ENCODE measurements around the gene SRBD1.

Gene SRBD1

DNA sequence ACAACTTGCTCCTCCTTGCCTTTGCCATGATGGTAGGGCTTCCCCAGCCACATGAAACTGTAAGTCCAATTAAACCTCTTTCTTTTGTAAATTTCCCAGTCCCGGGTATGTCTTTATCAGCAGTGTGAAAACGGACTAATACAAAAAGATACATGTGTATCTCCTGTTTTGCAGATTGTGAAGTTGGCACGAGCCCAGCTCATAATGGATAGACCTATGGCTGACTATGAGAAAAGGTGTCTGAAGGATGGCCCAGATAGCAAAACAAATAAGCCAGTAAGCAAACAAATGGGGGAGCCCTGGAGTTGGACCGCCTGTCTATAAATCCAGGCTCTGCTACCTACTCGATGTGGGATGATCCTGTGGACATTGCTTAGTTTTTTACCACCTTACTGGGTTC, 24.9 kb upstream of the SRBD1 start:
- no peak for DNase-seq (ENCODE audit: low read depth)

DNA sequence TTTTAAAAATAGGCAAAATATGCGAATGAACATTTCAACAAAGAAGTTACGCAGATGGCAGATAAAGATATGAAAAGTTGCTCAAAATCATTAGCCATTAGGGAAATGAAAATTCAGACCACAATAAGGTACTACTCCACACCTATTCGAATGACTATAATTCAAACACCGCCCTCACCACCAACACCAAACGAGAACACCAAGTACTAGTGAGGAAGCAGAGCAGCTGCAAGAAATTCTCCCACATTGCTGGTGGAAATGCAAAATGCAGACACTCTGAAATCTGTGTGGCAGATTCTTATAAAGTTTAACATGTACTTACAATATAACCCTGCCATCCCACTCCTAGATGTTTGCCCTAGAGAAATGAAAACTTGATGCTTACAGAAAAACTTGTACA, 23.2 kb upstream of the SRBD1 start:
- no peak for DNase-seq (ENCODE audit: low read depth)

DNA sequence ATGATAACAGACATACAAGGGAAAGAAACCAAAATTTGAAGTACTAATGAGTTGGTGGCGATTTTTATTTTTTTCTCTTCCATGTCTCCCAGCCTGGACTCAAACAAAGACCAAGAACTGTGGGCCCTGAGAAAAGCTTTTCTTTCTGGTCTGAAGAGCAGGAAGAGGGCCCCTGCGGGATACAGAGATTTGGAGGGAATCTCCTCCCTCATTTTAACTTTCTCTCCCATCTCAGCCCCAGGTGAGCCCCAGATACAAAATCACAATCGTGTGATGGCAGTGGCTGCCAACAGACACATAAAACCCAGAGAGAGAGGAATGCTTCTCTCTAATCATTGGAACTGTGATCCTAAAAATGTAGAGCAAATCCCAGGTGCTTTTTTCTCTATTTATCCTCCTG, 20.9 kb upstream of the SRBD1 start:
- DNase-seq (ENCODE audit: low read depth) = no peak

DNA sequence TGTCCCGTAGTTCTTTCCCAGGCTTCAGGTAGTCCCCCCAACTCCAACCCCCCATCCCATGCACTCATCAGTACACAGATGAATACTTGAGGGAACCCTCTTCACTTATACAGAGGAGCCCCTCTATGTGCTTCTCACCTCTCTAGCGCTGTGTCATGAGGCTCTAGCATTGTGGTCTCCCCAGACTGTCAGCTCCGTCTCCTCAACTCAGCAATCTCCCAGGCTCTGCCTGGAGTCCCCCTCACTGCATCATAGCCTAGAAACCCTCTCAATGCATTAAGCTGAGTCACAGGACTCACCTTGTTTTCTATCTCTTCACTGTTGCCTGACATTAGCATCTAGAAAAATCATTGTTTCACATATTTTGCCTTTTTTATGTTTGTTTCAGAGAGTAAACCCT, 20.3 kb upstream of the SRBD1 start:
- DNase-seq (ENCODE audit: low read depth) = no peak

DNA sequence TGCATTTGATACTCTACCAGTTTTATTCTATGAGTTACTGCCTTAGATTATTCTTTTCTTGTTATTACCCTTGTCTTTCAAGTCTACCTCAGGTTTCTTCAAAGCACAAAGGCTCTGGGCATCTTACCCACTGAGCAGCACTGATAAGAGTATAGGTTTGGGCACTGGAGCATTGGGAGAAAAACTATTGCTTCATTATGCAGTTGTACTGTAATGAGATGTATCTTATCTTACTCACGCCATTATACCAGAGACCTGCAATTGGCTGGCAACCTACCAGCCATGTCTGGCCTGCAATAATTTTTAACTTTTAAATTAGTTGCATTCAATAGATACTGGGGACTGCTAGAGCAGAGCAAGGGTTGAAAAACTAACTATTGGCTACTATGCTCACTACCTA, 18.9 kb upstream of the SRBD1 start:
- DNase-seq (ENCODE audit: low read depth) = no peak

DNA sequence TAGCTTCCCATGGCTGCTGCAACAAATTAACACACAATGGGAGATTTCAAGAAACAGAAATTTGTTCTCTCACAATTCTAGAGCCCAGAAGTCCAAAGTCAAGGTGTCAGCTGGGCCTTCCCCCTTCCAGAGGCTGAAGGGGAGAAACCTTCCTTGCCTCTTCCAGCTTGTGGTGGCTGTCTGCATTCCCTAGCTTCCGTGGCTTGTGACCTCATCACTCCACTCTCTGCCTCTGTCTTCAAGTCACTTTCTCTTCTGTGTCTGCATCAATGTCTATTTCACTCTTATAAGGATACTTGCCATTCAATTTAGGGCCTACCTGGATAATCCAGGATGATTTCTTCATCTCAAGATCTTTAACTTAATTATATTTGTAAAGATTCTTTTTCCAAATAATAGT, 16.8 kb upstream of the SRBD1 start:
- no peak for DNase-seq (ENCODE audit: low read depth)

DNA sequence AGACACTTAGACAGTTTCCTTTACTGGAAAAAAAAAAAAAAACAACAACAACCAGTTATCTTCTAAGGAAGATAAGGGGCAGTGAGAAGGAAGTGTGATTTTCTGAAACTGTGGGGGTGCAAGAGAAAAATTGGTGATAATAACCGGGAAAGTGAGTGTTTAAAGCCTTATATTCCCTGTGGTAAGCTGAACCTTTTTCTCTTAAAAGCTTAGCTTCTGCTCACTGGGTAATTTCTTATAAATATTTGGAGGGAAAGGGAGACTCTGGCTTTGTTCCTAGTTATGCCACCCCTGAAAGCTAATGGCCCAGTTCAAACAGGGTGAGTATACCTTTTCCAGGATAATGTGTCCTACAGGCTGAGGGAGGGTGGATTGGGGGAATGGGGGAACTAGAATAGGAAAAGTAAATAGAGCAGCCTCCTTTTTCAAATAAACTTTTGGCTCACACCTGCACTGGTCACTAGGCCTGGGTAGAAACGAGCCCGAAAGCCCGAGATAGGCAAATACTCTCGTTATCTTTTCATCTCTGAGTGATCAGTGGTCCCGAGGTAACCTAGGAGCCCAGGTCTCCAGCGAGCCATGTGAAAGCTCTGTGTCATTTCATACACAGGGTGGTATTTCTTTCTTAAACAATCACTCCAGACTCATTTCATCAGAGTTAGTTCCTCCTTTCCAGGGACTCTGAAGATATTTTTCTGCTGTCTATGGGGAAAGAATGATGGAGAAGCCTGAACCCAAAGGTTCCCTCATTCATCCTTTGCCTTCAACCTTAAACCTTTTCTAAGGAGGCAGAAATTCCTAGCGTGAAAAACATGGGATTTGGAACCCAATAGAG, 15.5 kb upstream of the SRBD1 start:
- DNase-seq (ENCODE audit: low read depth) = no peak

DNA sequence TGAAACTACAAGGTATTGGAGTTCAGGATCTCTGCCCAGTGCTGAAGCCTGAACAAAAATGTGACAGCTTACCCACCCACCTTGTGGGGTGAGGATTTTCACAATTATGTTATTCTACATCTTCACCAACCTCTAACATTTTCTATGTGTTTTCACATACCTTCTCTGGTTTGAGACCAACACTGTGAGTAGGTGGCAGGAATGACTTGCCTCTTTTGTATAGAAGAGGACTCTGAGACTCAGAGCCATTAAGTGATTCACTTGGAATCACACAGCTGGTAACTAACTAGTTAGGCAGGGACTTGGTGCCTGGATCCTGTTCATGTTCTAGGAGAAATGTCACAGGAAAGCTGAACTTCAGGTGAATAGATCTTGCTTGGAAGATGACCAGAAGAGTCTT, 14.8 kb upstream of the SRBD1 start:
- DNase-seq (ENCODE audit: low read depth) = no peak

DNA sequence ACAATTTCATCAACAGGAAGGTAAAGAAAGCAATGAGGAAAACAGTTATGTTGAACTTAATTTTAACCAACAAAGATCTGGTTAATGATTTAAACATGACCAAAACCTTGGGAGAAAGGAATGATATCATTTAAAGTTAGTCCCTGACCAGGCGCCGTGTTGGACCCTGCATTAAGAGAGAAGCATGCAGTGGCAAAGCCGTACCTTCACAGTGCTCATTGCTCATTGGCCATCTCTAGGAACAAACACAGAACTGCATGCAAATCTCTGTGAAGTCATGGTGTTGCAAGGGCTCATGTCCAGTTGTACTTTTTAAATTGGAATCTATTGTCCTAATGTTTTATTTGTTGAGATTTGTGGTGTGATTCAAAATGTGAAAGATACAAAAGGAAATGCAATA, 12.0 kb upstream of the SRBD1 start:
- no peak for DNase-seq (ENCODE audit: low read depth)

DNA sequence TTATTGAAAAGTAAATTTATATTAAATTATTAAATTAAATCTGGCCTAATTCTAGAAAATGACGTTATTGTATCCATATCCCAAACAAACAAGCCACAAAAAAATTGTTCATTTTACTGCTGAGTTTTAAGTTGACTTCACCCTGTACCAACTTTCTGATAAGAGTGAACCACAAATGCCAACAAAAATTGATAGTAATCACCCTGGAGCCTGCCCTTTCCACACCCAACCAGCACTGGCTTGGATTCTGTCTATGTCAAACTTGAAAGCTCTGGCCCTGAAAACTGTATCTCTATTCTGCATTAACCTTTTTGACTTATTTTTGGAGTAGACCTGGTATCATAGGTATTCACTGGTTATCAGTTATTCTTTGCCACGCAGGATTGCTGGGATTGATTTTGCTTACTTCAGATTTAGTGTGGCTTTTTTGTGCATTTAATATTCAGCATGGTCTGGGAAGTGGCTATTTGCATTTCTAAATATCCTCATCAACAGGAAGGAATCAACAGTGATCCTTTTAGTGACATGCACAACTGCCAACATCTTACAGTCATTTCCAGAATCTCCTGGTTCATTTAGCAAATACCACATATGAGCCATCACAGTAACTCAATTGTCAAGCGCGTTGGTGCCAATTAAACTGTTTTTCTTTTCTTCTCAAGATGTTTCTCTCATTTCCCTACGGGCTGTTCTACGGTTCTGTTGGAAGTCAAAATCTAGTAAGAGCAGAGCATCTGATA, 11.4 kb upstream of the SRBD1 start:
- no peak for DNase-seq (ENCODE audit: low read depth)

DNA sequence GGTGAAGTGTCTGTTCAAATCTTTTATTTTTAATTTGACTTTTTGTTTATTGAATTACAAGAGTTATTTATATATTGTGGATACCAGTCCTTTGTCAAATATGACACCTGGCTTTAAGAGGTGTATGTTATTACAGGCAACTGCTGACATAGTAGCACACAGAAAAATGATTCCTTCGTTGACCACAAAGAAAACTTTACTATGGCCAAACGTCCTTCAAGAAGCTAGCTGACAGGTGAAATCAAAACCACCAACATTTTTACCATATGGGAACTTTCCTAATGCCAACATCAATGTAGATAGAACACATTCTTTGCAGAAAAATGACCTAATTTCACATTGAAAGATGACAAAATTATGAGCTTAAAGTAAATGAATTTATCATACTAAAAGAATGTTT, 6.4 kb upstream of the SRBD1 start:
- DNase-seq (ENCODE audit: low read depth) = no peak

DNA sequence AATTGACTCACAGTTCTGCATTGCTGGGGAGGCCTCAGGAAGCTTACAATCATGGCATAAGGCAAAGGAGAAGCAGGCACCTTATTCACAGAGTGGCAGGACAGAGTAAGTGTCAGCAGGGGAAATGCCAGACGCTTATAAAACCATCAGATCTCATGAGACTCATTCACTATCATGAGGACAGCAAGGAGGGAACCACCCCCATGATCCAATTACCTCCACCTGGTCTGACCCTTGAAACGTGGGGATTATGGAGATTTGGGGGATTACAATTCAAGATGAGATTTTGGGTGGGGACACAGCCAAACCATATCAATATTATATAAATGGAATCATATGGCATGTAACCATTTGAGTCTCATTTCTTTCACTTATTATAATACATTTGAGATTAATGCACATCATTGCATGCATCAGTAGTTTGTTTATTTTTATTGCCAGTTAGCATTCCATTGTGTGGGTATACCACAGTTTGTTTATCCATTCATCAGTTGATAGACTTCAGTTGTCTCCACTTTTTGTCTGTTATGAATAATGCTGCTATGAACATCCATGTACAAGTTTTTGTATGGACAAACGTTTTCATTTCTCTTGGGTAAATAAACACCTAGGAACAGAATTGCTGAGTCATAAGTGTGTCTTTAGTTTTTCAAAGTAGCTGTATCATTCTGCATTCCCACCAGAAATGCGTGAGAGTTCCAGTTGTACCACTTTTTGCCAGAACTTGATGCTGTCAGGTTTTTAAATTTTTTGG, 5.8 kb upstream of the SRBD1 start:
- DNase-seq (ENCODE audit: low read depth) = no peak

DNA sequence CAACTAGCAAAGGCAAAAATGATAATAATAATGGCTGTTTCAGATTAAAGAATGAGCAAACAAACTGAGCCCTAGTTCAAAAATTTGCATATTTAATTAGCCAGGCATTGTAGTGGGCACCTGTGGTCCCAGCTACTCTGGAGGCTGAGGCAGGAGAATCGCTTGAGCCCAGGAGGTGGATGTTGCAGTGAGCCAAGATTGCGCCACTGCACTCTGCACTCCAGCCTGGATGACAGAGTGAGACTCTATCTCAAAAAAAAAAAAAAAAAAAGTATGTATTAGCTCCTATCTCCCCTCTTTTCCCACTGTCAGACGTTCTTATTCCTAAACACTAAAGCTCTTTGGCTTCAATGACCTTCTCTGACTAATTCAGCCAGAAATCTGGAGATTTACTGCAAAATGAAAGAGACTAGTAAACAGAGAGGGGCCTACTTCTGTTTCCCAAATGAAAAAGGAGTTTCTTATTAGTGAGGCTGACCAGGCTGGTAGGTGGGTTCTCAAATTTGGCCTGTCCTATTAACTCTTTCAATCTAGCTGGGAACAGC, 3.9 kb upstream of the SRBD1 start:
- DNase-seq (ENCODE audit: low read depth) = no peak

DNA sequence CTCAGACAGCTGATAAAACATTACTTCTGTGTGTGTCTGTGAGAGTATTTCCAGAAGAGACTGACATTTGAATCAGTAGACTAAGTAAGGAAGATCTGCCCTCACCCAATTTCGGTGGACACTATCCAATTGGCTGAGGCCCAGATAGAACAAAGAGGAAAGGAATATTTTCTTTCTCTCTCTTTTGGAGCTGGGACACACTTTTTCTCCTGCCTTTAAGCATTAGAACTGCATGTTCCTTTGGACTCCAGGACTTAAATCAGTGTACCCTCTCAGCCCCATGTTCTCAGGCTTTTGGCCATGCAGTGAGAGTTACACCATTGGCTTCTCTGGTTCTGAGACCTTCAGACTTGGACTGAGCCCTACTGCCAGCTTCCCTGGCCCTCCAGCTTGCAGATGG, 3.3 kb upstream of the SRBD1 start:
- no peak for DNase-seq (ENCODE audit: low read depth)

DNA sequence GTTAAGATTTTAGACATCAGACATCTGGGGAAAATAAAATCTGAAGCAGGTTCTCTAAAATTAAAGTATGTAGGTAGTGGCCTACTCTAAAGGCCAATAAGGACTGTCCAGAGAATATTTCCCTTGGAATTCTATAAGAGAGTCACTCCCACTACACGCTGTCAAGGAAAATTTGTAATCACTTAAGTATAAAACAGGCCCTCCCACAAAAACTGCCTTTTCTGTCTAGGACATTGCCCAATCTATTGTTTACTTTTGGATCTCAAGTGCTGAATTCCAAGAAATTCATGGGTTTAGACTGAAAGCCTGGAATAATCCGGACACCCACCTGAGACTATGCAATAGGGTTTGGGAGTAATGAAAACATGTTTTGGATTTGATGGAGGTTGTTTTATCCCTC, 1.7 kb upstream of the SRBD1 start:
- no peak for DNase-seq (ENCODE audit: low read depth)

DNA sequence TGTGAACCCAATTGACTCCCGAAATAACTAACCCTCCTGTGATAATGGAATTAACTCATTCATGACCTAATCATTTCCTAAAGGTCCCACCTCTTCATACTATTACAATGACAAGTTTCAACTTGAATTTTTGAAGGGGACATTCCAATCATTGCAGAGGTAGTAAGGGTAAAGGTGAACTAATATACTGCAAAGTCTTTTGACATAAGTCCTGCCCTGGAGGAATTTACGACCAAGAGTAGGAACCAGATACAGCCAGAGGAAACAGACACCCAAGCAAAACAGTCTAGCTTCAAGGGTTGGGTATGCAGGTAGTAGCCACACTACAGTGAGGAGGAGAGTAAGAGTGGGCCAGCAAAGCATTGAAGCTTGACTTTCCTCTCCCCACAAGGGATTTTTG, 1.2 kb upstream of the SRBD1 start:
- DNase-seq (ENCODE audit: low read depth) = no peak

DNA sequence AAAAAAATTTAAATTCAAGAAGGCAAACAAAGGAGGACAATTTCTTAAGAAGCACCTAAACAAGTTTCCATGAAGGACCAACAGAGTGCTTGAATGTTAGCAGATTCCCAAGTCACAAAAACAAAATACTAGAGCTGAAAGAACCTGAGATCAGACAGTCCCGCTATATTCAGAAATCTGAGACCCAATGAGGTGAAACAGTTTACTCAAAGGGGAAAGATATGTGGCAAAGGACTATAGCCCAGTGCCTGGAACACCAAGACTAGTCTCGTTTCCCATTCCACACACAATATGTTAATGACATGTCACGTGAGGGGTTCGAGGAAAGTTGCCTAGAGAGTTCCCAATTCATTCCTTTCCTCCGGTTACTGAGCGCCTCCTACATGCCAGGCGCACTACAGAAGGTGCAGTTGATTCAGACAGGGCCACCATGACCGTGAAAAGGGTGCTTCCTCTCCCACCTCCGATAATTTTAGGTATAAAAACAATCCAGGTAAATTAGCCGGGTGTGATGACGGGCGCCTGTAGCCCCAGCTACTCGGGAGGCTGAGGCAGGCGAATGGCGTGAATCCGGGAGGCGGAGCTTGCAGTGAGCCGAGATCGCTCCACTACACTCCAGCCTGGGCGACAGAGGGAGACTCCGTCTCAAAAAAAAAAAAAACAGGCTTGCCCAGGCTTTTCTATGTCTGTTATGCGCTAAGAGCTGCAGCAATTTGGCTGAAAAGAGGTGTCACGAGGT, 617 bp downstream of the SRBD1 start:
- DNase-seq (ENCODE audit: low read depth) = peak; percentile 14

DNA sequence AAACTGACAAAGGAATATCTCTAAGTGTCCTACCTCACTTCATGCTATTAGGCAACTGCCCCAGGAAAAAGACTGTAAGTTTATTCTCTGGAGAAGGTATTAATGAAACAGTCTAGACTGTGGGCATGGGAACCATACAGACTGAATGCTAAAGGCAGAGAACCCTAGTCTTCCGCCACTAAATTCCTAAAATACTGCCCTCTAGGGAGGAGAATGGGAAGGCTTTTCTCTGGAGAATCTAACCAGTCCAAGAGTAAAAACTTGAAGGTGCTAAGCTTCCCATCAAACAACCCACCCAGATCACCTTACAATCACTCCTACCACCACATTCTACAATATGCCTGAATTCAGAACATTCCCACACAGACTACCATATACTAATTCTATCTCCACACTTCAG, 3.4 kb downstream of the SRBD1 start:
- no peak for DNase-seq (ENCODE audit: low read depth)

DNA sequence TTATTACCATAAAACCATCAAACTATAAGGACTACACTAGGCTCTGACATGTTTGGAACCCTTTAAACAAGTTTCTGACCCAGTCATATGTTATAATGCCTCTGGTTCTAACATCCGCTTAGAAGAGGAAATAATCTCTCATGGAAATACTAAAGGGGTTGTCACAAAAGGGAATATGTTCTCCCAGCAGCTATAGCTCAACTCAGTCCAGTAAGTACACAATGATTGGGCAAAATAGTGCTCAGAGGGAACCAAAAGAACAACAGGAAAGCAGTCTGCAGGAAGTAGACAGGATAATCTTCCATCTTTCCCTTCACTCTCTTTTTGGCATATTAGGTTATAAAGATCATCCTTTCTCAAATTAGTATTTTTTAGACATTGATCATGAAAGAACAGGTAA, 4.3 kb downstream of the SRBD1 start:
- no peak for DNase-seq (ENCODE audit: low read depth)

DNA sequence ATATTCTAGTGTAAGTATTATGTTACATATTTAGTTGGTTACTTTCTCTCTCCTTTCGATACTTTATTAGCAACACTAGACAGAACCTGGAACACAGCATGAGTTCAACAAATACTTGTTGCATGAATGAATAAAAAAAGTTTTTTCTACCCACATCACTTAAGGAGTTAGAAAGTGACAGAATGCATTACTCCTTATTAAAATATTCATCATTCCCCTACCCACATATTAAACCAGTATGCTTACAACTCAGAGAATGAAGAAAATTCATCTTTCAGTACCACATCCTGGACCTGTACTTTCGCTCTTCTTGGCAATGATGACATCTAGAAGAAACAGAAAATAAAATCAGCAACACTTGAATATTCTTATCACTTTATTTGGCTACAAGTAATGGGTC, 6.0 kb downstream of the SRBD1 start:
- DNase-seq (ENCODE audit: low read depth) = no peak

DNA sequence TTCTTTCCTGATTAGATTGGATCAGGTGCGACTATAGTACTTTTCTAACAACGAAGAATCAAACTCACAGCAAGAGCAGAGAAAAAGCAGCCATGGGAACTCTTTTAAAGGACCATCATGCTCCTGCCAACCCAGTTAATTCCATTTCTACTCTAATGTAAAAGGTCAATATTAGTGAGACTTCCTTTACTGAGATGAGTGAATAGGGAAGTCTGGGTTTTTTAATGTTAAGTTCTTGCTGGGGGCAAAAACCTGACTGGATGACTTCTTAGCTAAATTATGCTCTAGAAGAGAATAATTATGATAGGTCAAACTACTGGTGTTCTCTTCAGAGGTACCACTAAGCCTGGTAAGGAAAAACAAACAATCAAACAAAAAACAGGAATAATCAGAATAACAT, 8.4 kb downstream of the SRBD1 start:
- no peak for DNase-seq (ENCODE audit: low read depth)

DNA sequence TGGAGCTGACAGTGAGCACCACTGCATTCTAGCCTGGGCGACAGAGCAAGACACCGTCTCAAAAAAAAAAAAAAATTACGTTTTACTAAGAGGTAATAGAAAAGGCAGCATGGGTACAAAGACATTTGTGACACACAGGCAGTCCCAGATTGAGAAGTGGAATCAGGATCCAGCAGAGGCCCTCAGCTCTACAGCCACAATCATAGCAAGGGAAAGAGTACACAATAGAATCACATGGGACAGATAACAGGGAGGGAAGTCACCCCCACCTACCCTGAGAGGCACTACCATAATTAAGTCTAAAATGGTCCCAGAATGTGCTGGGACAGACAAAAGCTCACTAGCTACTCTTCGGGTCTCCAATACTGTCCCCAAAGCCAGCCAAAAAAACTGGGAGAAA, 12.5 kb downstream of the SRBD1 start:
- DNase-seq (ENCODE audit: low read depth) = no peak

Data from activated T-helper 9 cell treated with anti-CD3 and anti-CD28 coated beads, Interleukin-2, amount 50 U/mL, for 16 hours (primary cell).